ENCODE data around the gene UBE2J1.
"Not testable (repeated sequence)": the region's sequence is repeated elsewhere in the genome, so short reads cannot be mapped to it uniquely, and the experiment has no call there.

UBE2J1 gene

DNA sequence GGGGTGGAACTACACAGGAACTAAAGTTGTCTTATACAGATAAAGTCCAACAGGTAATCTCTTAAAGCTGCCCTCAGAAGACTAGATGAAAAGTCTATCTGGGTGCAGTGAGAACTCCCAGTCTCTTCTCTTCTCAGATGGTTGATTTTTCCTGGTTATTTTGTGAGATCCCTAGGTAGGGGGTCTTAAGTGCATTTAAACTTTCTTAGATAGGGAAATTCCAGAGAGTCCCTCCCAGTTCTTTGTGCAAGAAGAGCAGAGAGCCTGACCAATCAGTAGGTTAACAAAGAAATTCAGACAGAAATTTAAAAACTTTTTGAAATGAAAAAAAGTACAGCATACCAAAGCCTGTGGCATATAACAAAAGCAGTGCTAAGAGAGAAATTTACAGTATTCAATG is 35.5 kb downstream of the UBE2J1 start:
- no peak for DNase-seq

DNA sequence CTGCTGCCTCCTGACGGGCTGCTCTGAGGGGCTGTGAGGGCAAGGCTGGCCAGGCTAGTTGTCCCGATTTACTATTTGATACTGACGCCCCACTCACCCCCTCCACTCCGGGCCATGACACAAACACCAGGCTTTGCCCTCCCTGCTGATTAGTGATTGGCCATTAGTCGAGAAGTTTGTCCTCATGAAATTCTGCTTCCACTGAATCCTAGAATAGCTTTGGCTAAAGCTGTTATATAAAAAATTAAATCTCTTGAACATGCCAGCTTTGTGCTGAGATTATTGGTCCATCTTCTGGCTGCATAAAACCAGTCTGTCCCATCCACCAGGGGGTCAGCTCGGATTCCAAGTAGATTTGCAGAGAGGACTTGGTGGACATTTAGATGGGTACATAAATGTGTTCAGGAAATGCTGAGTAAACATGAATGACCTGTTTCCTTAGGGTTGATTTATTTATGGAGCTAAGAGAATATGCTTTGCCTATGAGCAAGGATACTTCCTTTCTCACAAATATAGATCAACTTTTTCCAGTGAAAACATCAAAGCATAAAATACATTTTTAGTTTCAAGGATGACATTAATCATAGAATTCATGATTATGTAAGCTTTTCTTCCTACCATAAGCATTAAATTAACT is 37.2 kb downstream of the UBE2J1 start, which contains the start of gene GABRR2:
GABRR2 (minus strand) TSS at position 51 of the 637 bp plus-strand sequence. CDS start 134 bp downstream, outside the sequence.
- DNase-seq: no peak

DNA sequence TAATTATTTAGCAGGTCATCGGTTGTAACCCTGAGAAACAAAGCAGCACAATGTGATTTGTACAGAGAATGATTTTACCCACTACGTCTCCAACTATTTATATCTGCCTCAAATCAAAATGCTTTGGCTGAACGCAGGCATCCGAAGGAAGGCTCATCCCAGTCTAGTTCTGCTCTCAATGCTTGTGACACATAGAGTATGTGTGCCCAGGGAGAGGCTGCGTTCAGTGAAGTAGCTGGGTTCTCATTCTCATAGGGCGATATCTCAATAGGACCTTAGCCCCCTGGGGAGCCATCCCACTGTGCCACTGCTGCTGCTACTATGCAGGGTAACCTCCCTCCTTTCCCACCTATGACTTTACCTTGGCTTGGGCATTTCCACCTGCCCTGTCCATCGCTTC is 37.8 kb downstream of the UBE2J1 start:
- no peak for DNase-seq

DNA sequence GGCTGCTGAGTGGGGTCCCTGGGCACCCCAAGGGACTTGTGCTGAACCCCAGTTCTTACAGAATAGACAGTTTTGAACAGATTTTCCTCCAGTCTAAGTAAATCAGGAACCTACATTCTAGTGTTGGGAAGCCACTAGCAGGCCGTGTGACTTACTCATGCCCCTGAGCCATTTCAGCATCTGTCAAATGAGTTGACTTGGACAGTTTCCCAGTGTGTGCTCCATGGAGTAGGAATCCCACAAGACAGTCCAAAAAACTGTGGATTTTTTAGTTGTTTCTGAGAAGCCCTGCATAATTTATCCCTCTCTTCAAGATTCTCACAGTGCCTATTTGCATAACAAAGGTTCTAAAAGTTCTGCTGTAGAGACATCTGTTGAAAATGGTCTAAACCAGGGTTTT is 39.5 kb downstream of the UBE2J1 start:
- DNase-seq: no peak

DNA sequence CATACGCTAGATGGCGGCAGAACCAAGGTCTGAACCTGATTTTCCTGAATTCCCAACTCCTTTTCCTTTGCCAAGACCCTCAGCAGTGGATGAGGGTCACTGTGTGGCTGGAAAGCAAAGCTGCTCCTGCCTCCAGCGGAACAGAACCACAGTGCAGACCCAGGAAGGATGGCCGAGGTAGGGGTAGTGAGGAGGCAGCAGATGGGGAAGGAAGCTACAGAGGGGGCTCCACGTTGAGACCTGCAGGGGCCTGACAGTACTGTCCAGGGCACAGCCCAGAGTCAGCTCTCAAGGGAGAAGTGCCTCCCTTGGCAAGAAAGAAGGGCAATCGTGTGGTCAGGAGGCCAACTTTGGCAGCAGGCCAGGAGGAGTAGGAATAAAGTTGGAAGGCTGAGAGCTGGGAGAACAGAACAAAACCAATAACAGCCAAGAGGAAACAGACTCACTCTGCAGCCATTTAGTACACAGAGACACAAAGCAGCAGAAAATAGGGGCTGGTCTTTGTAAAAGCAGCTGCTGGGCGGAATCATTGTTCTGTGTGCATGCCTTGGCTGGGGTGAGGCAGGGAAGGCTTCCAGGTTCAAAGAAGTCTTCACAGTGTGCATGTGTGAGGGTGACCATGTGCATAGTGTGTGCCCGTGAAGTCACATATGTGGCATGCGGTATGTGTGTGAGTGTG is 40.5 kb downstream of the UBE2J1 start:
- no peak for DNase-seq

DNA sequence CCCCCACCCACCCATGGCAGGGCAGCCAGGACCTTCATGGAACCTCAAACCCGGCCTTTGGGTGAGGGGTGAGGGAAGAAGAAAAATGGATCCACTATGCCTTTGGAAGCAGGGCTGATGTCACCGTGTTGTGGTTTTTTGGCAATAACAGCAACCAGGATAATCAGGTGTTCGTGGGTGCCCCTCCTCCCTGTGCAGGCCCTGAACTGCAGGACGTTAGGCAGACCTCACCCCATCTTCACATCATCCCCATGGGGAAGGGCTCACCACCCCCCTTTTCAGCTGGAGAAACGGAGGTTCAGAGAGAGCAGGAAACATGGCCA is 41.0 kb downstream of the UBE2J1 start:
- no peak for DNase-seq

DNA sequence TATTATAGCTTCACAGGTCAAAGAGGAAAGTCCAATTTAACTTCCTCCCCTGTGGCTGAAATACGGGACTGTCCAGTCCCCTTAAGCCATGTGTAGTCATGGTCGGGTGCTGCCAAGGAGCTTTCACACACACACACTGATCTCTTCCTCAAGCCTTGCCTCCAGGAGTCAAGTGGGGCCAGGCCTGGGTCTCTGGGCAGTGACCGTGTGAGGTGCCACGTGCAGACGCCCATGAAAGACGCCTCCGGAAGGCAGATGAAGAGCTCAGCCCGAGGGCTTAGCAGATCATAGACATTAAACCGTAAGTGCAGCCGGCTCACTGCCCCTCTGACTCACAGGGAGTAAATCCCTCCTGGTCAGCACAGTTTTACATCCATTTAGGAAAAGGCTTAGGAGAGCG is 41.6 kb downstream of the UBE2J1 start:
- no peak for DNase-seq

DNA sequence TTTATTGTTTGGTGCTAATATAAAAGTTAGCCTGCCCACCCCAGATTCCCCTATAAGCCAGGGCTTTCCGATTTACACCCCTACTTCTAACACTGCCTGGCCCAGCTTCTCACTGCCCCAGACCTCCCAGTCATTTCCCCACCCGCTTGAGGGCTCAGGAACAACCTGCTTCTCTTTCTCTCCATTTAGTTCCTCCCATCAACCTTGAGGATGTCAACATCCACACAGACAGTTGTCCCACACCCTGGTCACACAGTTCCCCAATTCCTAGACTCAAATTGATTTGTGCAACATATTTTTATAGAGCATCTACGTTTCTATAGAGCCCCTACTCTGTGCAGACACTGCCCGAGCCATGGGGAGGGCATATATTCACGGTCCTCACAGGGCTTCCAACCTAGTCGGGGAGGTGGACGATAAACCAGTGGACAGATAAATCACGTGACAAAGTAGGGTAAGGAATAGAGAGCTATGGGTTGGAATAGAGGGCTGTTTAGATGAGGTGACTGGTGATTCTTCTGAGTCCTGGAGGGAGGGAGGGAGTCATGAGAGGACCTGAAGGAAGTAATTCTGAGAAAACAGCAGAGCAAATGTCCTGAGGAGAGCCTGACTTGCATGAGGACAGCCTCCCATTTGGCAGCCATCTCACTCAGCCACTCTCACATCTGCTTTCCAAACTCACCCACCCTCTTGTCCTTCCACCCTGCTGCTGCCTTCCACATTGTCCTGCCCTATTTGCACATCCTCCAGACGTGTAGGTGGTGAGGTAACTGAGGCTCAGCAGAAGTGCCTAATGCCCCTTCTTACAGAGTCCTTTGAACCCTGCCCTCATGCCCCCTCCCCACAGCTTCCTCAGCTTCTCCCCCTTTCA is 43.8 kb downstream of the UBE2J1 start:
- no peak for DNase-seq

DNA sequence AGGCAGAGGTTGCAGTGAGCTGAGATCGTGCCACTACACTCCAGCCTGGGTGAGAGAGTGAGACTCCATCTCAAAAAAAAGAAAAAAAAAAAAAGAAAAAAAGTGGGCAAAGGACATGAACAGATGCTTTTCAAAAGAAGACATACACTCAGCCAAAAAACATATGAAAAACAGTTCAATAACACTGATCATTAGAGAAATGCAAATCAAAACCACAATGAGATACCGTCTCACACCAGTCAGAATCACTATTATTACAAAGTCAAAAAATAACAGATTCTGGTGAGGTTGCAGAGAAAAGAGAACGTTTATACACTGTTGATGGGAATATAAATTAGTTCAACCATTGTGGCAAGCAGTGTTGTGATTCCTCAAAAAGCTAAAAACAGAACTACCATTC is 48.0 kb downstream of the UBE2J1 start:
- not testable (repeated sequence) for DNase-seq

DNA sequence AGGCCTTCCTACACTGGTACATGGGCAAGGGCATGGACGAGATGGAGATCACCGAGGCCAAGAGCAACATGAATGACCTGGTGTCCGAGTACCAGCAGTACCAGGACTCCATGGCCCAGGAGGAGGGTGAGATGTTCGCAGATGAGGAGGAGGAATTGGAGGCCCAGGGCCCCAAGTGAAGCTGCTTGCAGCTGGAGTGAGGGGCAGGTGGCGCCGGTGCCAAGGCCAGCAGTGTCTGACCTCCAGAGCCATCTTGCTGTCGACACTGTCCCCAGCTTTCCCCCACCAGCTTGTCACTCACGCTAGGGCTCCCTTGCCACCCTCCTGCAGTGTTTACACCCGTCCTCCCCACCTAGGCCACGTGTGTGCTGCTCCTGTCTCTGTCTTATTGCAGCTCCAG is 49.6 kb downstream of the UBE2J1 start:
- no peak for DNase-seq

DNA sequence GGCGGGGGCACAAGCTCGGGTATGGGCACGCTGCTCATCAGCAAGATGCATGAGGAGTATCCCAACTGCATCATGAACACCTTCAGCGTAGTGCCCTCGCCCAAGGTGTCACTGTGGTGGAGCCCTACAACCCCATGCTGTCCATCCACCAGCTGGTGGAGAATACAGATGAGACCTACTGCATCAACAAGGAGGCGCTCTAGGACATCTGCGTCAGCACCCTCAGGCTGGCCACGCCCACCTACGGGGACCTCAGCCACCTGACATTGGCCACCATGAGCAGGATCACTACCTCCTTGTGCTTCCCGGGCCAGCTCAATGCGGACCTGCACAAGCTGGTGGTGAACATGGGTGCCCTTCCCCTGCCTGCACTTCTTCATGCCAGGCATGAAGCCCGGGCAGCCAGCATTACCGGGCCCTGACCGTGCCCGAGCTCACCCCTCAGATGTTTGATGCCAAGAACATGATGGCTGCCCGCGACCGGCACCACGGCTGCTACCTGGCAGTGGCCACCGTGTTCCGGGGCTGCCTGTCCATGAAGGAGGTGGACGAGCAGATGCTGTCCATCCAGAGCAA is 50.2 kb downstream of the UBE2J1 start:
- DNase-seq: no peak

DNA sequence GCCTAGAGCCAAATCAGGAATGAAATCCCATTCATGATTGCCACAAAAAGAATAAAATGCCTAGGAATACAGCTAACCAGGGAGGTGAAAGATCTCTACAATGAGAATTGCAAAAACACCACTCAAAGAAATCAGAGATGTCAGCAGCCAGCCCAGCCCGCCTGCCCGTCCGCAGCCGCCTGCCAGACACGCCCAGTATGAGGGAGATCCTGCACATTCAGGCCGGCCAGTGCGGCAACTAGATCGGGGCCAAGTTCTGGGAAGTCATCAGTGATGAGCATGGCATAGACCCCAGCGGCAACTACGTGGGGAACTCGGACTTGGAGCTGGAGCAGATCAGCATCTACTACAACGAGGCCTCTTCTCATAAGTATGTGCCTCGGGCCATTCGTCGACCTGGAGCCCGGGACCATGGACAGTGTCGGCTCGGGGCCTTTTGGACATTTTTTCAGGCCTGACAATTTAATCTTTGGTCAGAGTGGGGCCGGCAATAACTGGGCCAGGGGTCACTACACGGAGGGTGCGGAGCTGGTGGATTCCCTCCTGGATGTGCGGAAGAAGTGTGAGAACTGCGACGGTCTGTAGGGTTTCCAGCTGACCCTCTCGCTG is 50.8 kb downstream of the UBE2J1 start:
- DNase-seq: no peak

DNA sequence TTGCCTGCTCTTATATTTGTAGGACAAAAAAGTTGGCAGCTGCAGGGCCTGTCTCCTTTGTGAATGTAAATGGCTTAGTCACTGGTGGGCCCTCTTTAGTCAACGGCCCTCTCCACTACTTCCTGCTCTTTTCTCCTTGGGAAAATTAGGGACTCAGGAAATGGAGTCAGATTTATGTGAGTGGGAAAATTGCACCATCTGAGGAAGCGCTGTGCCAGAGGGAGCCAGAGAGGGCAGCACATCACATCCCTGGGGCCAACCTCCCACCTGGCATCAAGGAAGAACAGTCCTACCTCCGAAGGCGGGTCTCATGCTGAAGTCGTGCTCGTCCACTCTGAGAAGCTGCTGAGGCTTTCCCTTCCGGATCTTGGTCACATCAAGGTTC is 53.1 kb downstream of the UBE2J1 start:
- DNase-seq: no peak

DNA sequence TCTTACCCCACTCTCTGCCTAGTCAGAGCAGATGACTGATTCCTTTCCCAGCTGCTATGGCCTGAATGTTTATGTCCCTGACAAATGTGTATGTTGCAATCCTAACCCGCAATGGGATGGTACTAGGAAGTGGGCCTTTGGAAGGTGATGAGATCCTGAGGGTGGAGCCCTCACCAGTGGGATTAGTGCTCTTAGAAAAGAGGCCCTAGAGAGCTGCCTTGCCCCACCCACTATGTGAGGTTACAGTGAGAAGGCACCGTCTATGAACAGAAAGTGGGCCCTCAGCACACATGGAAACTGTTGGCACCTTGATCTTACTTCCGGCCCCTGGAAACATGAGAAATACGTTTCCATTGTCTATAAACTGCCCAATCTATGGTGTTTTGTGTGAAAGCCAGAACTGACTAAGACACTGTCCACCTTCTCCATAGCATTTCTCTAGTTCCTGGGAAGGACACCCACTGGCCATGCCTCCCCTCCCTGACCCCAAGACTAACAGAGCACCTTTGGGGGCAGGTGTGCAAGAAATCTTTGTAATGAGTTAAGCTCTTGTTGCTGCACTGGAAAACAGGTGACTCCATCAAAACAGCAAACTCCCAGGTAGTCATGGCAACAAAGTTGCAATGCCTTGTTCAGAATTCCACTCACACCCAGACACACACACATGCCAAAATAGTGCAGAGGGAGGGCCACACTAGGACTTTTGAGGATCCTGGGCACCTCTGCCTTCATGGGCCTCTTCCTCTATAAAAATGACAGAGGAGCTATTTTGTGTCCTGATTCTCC is 53.6 kb downstream of the UBE2J1 start:
- no peak for DNase-seq

DNA sequence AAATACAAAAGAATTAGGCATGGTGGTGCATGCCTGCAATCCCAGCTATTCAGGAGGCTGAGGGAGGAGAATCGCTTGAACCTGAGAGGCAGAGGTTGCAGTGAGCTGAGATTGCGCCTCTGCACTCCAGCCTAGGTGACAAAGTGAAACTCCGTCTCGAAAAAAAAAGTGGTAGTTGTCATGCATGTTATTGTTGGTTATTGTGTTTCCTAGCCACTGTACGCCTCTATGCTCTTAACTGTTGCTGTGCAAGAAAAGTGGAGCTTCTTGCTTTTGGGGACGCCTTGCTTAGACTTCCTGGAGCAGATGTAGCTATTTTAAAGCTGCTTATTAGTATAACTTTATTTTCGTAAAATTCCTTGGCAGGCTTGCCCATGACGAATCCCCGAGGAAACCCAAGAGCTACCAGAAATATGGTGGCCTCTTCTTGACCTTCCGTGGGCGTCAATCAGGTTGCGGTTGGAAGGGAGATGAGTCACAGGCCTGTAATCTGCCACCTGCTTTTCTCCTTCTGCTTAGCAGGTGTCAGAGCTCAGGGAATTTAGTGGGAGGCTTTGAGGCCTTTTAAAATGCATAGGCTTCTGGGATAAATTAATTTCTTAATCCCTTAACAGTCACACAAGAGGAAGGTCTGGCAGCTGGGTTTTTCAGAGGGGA is 54.7 kb downstream of the UBE2J1 start:
- peak; percentile 20 for DNase-seq

DNA sequence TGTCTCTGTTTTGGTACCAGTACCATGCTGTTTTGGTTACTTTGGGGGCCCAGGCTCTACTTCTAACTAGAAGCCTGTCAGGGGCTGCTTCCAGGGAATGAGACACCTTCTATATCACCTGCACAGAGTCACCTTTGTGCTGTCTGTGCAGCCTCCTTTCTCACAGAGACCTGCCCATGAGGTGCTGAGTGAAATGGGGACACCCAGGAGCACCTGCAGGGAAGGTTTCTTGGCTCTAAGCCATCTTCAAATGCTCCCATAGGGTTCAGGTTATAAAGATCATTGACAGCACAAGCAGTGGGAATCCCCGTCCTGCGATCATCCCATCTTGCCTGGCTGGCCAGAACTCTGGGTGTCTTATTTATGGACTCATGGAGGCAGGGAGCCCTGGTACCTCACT is 56.5 kb downstream of the UBE2J1 start:
- DNase-seq: no peak

DNA sequence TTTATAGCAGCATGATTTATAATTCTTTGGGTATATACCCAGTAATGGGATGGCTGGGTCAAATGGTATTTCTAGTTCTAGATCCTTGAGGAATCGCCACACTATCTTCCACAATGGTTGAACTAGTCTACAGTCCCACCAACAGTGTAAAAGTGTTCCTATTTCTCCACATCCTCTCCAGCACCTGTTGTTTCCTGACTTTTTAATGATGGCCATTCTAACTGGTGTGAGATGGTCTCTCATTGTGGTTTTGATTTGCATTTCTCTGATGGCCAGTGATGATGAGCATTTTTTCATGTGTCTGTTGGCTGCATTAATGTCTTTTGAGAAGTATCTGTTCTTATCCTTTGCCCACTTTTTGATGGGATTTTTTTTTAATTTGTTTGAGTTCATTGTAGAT is 57.4 kb downstream of the UBE2J1 start:
- not testable (repeated sequence) for DNase-seq

DNA sequence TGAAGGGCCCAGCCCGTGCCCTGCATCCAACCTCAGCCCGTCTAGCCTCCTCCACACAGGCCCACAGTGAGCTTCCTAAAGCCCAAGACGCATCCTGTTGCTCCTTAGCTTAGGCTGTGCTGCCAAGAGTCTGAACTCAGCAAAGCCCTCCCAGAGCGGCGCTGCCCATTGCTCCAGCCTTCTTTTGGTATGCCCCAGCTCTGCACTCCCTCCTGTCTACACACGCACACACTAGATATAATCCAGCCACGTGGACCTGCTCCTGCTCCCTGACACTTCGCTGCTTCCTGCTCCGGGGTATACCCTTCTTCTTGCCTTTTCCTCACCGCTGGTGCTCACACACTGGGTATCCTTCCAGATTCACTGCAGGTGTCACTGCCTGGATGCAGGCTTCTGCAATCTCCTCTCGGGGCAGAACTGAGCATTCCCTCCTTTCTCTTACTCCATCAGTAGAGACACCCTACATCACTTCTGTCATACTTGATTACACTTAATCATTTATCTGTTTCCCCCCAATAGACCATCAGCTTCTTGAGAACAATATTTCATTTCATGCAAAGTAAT is 61.2 kb downstream of the UBE2J1 start:
- DNase-seq: no peak

DNA sequence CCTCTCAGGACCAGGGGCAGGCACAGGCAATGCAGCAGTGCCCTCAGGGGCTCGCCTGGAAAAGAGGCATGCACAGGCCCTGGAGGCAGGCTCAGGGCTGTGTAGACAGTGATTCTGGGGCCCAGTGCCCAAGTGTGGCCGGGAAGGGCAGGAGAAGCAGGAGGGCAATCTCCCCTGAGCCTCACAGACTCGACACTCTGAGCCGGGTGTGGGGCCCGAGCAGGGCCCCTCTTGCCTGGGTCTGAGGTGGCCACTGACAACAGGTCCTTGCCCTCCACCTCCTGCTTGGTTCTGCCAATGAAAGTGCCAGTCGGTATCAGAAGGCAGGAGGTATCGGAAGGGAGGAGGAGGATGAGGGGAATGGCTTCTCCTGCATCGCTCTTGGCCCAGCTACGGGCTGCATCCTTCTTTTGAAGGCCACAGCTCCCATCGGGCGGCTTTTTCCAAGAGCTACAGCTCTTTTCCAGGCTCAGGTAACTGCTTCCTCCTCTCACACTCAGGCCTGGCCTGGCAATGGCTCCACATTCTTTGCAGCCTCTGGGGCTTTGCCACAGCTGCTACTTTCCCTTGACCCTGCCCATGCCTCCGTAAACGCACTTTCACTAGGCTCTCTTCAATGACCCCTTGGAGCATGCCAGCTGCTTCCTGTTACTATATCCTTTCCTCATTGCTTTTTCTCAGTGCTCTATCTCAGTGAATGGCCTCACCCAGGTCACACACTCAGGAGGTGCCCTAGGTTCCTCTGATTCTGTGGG is 61.9 kb downstream of the UBE2J1 start:
- no peak for DNase-seq

DNA sequence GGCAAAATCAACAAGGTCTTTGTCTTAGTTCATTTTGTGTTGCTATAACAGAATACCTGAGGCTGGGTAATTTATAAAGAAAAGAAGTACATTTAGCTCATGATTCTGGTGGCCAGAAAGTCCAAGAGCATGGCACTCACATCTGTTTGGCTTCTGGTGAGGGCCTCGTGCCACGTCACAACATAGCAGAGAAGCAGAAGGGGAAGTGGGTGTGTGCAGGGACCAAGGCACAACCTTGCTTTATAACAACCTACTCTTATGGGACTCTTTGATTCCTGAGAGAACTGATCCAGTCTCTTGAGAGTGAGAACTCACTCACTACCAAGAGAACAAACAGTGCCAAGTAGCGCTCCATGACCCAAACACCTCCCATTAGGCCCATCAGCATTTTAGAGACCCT is 62.8 kb downstream of the UBE2J1 start:
- DNase-seq: no peak

Data from hematopoietic multipotent progenitor cell treated with erythropoietin and hydrocortisone succinate and interleukin-3 and kit ligand, for 8 days (in vitro differentiated cells).